ENCODE measurements around the gene CSTB.

DNA sequence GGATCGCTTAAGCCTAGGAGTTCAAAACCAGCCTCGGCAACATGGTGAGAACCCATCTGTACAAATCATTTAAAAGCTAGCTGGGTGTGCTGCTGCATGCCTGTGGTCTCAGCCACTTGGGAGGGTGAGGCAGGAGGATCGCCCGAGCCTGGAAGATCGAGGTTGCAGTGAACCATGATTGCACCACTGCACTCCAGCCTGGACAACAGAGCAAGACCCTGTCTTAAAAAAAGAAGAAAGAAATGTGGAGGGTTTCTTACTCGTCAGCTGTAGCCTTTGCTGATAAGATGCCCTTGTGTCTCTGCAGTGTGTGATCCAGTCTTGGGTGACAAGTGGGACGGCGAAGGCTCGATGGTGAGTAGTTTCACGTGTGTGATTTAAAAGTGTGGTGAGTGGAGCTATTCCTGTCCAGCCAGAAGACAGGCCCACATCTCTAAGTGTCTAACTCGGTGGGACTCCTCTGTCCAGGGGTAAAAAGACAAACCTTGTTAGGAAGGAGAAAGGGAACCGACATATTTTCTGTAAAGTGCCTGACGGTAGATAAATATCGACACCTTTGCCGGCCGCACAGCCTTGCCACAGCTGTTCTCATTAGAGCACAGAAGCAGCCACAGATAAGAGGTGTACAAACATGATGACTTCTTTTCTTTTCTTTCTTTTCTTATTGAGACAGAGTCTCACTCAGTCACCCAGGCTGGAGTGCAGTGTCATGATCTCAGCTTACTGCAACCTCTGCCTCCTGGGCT lies 30.2 kb downstream of the CSTB start:
- TF ChIP-seq, protein P1, sequence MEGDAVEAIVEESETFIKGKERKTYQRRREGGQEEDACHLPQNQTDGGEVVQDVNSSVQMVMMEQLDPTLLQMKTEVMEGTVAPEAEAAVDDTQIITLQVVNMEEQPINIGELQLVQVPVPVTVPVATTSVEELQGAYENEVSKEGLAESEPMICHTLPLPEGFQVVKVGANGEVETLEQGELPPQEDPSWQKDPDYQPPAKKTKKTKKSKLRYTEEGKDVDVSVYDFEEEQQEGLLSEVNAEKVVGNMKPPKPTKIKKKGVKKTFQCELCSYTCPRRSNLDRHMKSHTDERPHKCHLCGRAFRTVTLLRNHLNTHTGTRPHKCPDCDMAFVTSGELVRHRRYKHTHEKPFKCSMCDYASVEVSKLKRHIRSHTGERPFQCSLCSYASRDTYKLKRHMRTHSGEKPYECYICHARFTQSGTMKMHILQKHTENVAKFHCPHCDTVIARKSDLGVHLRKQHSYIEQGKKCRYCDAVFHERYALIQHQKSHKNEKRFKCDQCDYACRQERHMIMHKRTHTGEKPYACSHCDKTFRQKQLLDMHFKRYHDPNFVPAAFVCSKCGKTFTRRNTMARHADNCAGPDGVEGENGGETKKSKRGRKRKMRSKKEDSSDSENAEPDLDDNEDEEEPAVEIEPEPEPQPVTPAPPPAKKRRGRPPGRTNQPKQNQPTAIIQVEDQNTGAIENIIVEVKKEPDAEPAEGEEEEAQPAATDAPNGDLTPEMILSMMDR (conservative IDR thresholded peaks at IDR 0.05): no peak
- TF ChIP-seq EZH2 (IDR thresholded peaks at IDR 0.05; ENCODE audit: low read depth): no peak
